GM21717 (cell line): Measurements from ENCODE around the gene C19orf12.

Experiments used
- ATAC-seq: cut with Tn5 transposase; IDR thresholded peaks from one replicate; pipeline ENCODE4 v1.9.1; 2021; ENCODE audit warnings: mild to moderate bottlenecking, moderate library complexity; ENCODE audit not compliant: unreplicated experiment

Gene C19orf12

GRCh38 chr19:29714953-29715700 is at the start of gene C19orf12:
C19orf12 (minus strand) TSS chr19:29715261; CDS start chr19:29708413, 6,848 bp downstream.
- peak; percentile 56 for ATAC-seq

- ATAC-seq, result no peak
These were observed 49.3 kb upstream of the C19orf12 start for GRCh38 chr19:29764361-29764760.

GRCh38 chr19:29763196-29763595 is 48.1 kb upstream of the C19orf12 start:
- no peak for ATAC-seq

GRCh38 chr19:29761575-29762232 is 46.6 kb upstream of the C19orf12 start:
- ATAC-seq, result no peak

- no peak for ATAC-seq
These were observed 45.9 kb upstream of the C19orf12 start for GRCh38 chr19:29760752-29761502.

GRCh38 chr19:29759359-29759758 is 44.3 kb upstream of the C19orf12 start:
- no peak for ATAC-seq

GRCh38 chr19:29758863-29759262 is 43.8 kb upstream of the C19orf12 start:
- no peak for ATAC-seq

GRCh38 chr19:29757551-29757950 is 42.5 kb upstream of the C19orf12 start:
- ATAC-seq, result no peak

GRCh38 chr19:29753934-29754305 is 38.9 kb upstream of the C19orf12 start:
- ATAC-seq, result no peak

- ATAC-seq, result no peak
These were observed 38.3 kb upstream of the C19orf12 start for GRCh38 chr19:29753190-29753933.

GRCh38 chr19:29752450-29753025 is 37.5 kb upstream of the C19orf12 start:
- no peak for ATAC-seq

- ATAC-seq, result no peak
These were observed 36.9 kb upstream of the C19orf12 start for GRCh38 chr19:29751932-29752331.

GRCh38 chr19:29750001-29750400 is 34.9 kb upstream of the C19orf12 start:
- no peak for ATAC-seq

- ATAC-seq, result no peak
These were observed 34.2 kb upstream of the C19orf12 start for GRCh38 chr19:29748996-29749849.

GRCh38 chr19:29745253-29745652 is 30.2 kb upstream of the C19orf12 start:
- no peak for ATAC-seq

GRCh38 chr19:29743681-29744080 is 28.6 kb upstream of the C19orf12 start:
- no peak for ATAC-seq

GRCh38 chr19:29741776-29742175 is 26.7 kb upstream of the C19orf12 start:
- ATAC-seq, result no peak

- ATAC-seq, result no peak
These were observed 26.2 kb upstream of the C19orf12 start for GRCh38 chr19:29741226-29741625.

GRCh38 chr19:29737461-29738000 is 22.5 kb upstream of the C19orf12 start:
- ATAC-seq, result no peak
